Endothelial cell of umbilical vein (primary cell): ENCODE results near the gene ACD. TPM values are rescaled to one million over a fixed set of nuclear protein-coding genes. Genes with fewer than 3 reads are reported as not detected.

Experiments used
- BruUV-seq: library from RNA; stranded (reverse); fragments of 400-500 nt; replicated peaks from 2 replicates; lab custom pipeline; 2021; lab: Mats Ljungman, UMichigan
- CTCF ChIA-PET: fragments of 300-600, 350-600 bp; sonication (Branson Sonifier 250); formaldehyde crosslinking; loops from one replicate; lab custom pipeline; 2021; ENCODE audit warnings: antibody characterized with exemption, inconsistent platforms; lab: Charles Lee
- POLR2A ChIA-PET: fragments of 300-600, 350-600 bp; sonication (Branson Sonifier 250); formaldehyde crosslinking; loops from one replicate; lab custom pipeline; 2021; ENCODE audit warnings: antibody characterized with exemption, inconsistent platforms; lab: Charles Lee
- DNase-seq: peaks from one replicate; pipeline ENCODE4 v3.0.0-alpha.2; 2011; ENCODE audit warnings: low read depth, low spot score
- FAIRE-seq: peaks from 2 replicates; lab custom pipeline; 2011; peaks lifted over from hg19 to GRCh38; lab: Jason Lieb, UNC
- H2AFZ ChIP-seq: 2 replicates; pipeline ENCODE4 v1.6.0; 2012; ENCODE audit warnings: low read depth, low read length, control low read depth, inconsistent platforms
- H3K27ac ChIP-seq: 2 replicates; pipeline ENCODE4 v1.5.1; 2011; ENCODE audit warnings: low read depth, mild to moderate bottlenecking, control low read depth, low read length, moderate library complexity; ENCODE audit not compliant: insufficient read depth
- H3K27me3 ChIP-seq, 2 experiments: 2 replicates each; pipeline versions ENCODE4 v1.6.0 to v1.6.1; 2011; ENCODE audit warnings: low read length in 2 of 2, mixed read lengths in 1 of 2; ENCODE audit not compliant: control insufficient read depth in 2 of 2, insufficient read depth in 2 of 2
- H3K36me3 ChIP-seq, 2 experiments: 2 replicates in 1 of 2; 3 replicates in 1 of 2; pipeline ENCODE4 v1.5.1; 2011; ENCODE audit warnings: low read length in 2 of 2, mild to moderate bottlenecking in 1 of 2, moderate library complexity in 1 of 2; ENCODE audit not compliant: control insufficient read depth in 2 of 2, insufficient read depth in 2 of 2; ENCODE audit errors: extremely low read depth in 1 of 2
- H3K4me1 ChIP-seq: 3 replicates; pipeline ENCODE4 v1.5.1; 2011; ENCODE audit warnings: mild to moderate bottlenecking, low read length; ENCODE audit not compliant: control insufficient read depth, insufficient read depth; ENCODE audit errors: extremely low read depth
- H3K4me2 ChIP-seq: 2 replicates; pipeline ENCODE4 v1.6.1; 2011; ENCODE audit warnings: low read length, control low read depth, mixed read lengths; ENCODE audit not compliant: insufficient read depth
- H3K4me3 ChIP-seq, 3 experiments: fragments of 200-600 bp in 1 of 3; sonication (generic), shearing (Covaris generic) in 1 of 3; replicated peaks in 1 of 3; 2 replicates each; pipeline ENCODE4 v1.5.1; 2011 to 2016; ENCODE audit warnings: control low read depth in 3 of 3, low read length in 3 of 3, mild to moderate bottlenecking in 2 of 3, inconsistent platforms in 1 of 3, low read depth in 1 of 3, moderate library complexity in 1 of 3; ENCODE audit not compliant: insufficient read depth in 1 of 3
- H3K79me2 ChIP-seq: 2 replicates; pipeline ENCODE4 v1.6.0; 2012; ENCODE audit warnings: low read length, inconsistent platforms; ENCODE audit not compliant: control insufficient read depth, insufficient read depth
- H3K9ac ChIP-seq: replicated peaks from 2 replicates; pipeline ENCODE3; 2011; ENCODE audit warnings: low read length, control low read depth; ENCODE audit not compliant: insufficient read depth; ENCODE audit errors: extremely low read depth
- H3K9me1 ChIP-seq: replicated peaks from 3 replicates; pipeline ENCODE4 v1.6.0; 2011; ENCODE audit warnings: mild to moderate bottlenecking, low read length; ENCODE audit not compliant: control insufficient read depth, insufficient read depth; ENCODE audit errors: extremely low read depth
- H3K9me3 ChIP-seq: replicated peaks from 2 replicates; pipeline ENCODE4 v1.5.1; 2012; ENCODE audit warnings: low read length, inconsistent platforms; ENCODE audit not compliant: control insufficient read depth, insufficient read depth
- H4K20me1 ChIP-seq: replicated peaks from 2 replicates; pipeline ENCODE3; 2011; ENCODE audit warnings: mild to moderate bottlenecking, low read length; ENCODE audit not compliant: control insufficient read depth, insufficient read depth; ENCODE audit errors: extremely low read depth
- EZH2 ChIP-seq: IDR thresholded peaks from 2 replicates; pipeline ENCODE4 v1.6.1; 2012; ENCODE audit warnings: borderline replicate concordance, low read depth, mild to moderate bottlenecking, moderate library complexity, low read length, inconsistent platforms; ENCODE audit not compliant: severe bottlenecking
- FOS ChIP-seq: IDR thresholded peaks from 2 replicates; pipeline ENCODE4 v1.6.1; 2011; ENCODE audit warnings: mild to moderate bottlenecking, low read length, moderate library complexity, borderline replicate concordance; ENCODE audit not compliant: insufficient read depth
- GATA2 ChIP-seq: IDR thresholded peaks from 2 replicates; pipeline ENCODE4 v1.7.0; 2011; ENCODE audit warnings: low read depth, mild to moderate bottlenecking, moderate library complexity, mixed read lengths, low read length; ENCODE audit not compliant: insufficient read length, insufficient read depth
- JUN ChIP-seq: IDR thresholded peaks from 2 replicates; pipeline ENCODE4 v1.6.1; 2011; ENCODE audit warnings: borderline replicate concordance, low read depth; ENCODE audit not compliant: insufficient read length, insufficient read depth
- MYC ChIP-seq: IDR thresholded peaks from one replicate; pipeline ENCODE4 v1.6.1; 2011; ENCODE audit warnings: mild to moderate bottlenecking, low read depth, low read length
- POLR2A ChIP-seq: IDR thresholded peaks from 2 replicates; pipeline ENCODE4 v1.6.1; 2012; ENCODE audit warnings: low read depth, mild to moderate bottlenecking, control low read depth, low read length
- POLR2AphosphoS5 ChIP-seq: IDR thresholded peaks from 2 replicates; pipeline ENCODE4 v1.6.1; 2012; ENCODE audit warnings: low read depth, mild to moderate bottlenecking, control low read depth, low read length, moderate library complexity; ENCODE audit not compliant: insufficient read depth
- dilution Hi-C: fragments of 300-500 bp; cut with MboI; formaldehyde crosslinking; loops from one replicate; pipeline ENCODE4 v1.15.0; 2019; ENCODE audit warnings: low sequenced_read_pairs; ENCODE audit not compliant: extremely low pct_ligation_motif_present
- intact Hi-C: fragments of 100-400 bp; cut with micrococcal nuclease; formaldehyde crosslinking; loops from one replicate; pipeline ENCODE4 v1.10.0; 2022
- polyA plus RNA-seq, 4 experiments: library from polyadenylated mRNA; depleted of rRNA in 3 of 4; stranded (reverse) in 3 of 4; unstranded in 1 of 4; fragments of >200 nt; gene quantifications; 2 replicates each; pipeline versions ENCODE4 v1.2.1 to v1.2.3, GENCODE V29; 2011 to 2012; ENCODE audit warnings: missing spikeins in 1 of 4
- total RNA-seq: library from RNA; stranded (reverse); gene quantifications from 2 replicates; pipeline ENCODE4 v1.2.3, GENCODE V29; 2021
- TF ChIP-seq, protein P1 (sequence below): IDR thresholded peaks from 2 replicates; pipeline ENCODE4 v1.6.1; 2011; ENCODE audit not compliant: insufficient read depth, insufficient read length
- TF ChIP-seq, protein P2 (sequence below), 2 donors: IDR thresholded peaks; 1 replicate in 1 of 2; 2 replicates in 1 of 2; pipeline ENCODE4 v1.5.1; 2011; ENCODE audit warnings: low read length in 2 of 2, mild to moderate bottlenecking in 2 of 2, moderate library complexity in 2 of 2, control low read depth in 1 of 2, inconsistent platforms in 1 of 2, low read depth in 1 of 2; ENCODE audit not compliant: insufficient read depth in 1 of 2; ENCODE audit errors: extremely low read depth in 1 of 2

Gene ACD
- total and polyA plus RNA-seq, 2 donors (not counting 3 experiments of a cell fraction or from before 2014, with no cell fraction given) = 24.4 to 36.0 TPM

DNA sequence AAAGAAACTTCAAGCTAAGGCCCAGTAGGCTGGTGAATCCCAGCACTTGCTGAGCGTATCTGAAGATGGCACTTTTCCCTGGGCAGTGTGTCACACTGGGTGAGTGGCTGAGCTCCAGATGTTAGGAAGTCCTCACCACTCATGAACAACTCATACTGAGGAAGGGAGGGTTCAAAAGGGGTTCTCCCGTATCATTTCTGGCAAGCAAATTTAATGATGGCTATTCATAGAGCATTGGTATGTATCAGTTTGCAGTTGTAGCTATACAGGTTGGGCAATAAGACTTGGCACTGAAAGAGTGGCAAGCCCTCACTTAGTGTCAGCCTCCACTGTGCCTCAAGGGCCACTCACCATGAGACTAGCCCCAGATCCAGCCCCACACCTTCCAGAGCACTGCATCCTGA is 48.3 kb upstream of the ACD start:
- CTCF ChIA-PET = no interaction called here
- no peaks in the 10 kb centered on the region for H3K27me3 ChIP-seq
- H3K4me3 ChIP-seq = no peak overlapping the region
- TF ChIP-seq FOS (no peak), MYC (no peak), JUN (no peak), GATA2 (no peak), EZH2 (no peak), POLR2AphosphoS5 (no peak), POLR2A (no peak)
- TF ChIP-seq, protein P1, sequence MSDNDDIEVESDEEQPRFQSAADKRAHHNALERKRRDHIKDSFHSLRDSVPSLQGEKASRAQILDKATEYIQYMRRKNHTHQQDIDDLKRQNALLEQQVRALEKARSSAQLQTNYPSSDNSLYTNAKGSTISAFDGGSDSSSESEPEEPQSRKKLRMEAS = no peak
- TF ChIP-seq, protein P2, sequence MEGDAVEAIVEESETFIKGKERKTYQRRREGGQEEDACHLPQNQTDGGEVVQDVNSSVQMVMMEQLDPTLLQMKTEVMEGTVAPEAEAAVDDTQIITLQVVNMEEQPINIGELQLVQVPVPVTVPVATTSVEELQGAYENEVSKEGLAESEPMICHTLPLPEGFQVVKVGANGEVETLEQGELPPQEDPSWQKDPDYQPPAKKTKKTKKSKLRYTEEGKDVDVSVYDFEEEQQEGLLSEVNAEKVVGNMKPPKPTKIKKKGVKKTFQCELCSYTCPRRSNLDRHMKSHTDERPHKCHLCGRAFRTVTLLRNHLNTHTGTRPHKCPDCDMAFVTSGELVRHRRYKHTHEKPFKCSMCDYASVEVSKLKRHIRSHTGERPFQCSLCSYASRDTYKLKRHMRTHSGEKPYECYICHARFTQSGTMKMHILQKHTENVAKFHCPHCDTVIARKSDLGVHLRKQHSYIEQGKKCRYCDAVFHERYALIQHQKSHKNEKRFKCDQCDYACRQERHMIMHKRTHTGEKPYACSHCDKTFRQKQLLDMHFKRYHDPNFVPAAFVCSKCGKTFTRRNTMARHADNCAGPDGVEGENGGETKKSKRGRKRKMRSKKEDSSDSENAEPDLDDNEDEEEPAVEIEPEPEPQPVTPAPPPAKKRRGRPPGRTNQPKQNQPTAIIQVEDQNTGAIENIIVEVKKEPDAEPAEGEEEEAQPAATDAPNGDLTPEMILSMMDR (IDR thresholded peaks at IDR 0.05; ENCODE audit: extremely low read depth in 1 of 2, insufficient read depth in 1 of 2, low read depth in 1 of 2, low read length in 2 of 2) = no peak
- no peak overlapping the region for H3K27ac ChIP-seq
- no peak overlapping the region for H3K4me2 ChIP-seq
- BruUV-seq = no TSS peak
- no peak for FAIRE-seq
- intact Hi-C loops (no loop called here), dilution Hi-C loops (no loop called here)
- POLR2A ChIA-PET = no interaction called here
- no peak overlapping the region for H3K9ac ChIP-seq
- H4K20me1 ChIP-seq = peaks cover 7% of the 10 kb centered on the region
- H3K9me3 ChIP-seq = no peaks in the 10 kb centered on the region
- no peak overlapping the region for H2AFZ ChIP-seq
- H3K4me1 ChIP-seq = no peaks in the 10 kb centered on the region
- peaks cover 79% of the 10 kb centered on the region for H3K79me2 ChIP-seq
- no peaks in the 10 kb centered on the region for H3K36me3 ChIP-seq
- H3K9me1 ChIP-seq = no peaks in the 10 kb centered on the region
- DNase-seq = no peak
